HCT116 (cell line): ENCODE results near the gene NELL1. TPM values are rescaled to one million over a fixed set of nuclear protein-coding genes. Genes with fewer than 3 reads are reported as not detected.

Experiments
- ATAC-seq: fragments of 200-7000 bp; cut with Tn5 transposase; 2 replicates; pipeline ENCODE4 v1.9.1; 2020; ENCODE audit warnings: mild to moderate bottlenecking, moderate library complexity
- BruUV-seq: library from RNA; stranded (reverse); fragments of 400-500 nt; replicated peaks from 2 replicates; lab custom pipeline; 2021; lab: Mats Ljungman, UMichigan
- CTCF ChIA-PET: fragments of 300-600 bp; sonication (Branson Sonifier 250); formaldehyde crosslinking; loops from one replicate; lab custom pipeline; 2021; ENCODE audit warnings: antibody characterized with exemption; lab: Charles Lee
- POLR2A ChIA-PET: fragments of 300-600, 350-600 bp; sonication (Branson Sonifier 250); formaldehyde crosslinking; loops from one replicate; lab custom pipeline; 2021; ENCODE audit warnings: antibody characterized with exemption; lab: Charles Lee
- RAD21 ChIA-PET, 2 experiments: fragments of 300-600 bp; sonication (Branson Sonifier 250); formaldehyde crosslinking; loops; one replicate each; lab custom pipeline; 2023; ENCODE audit warnings: low total read pairs in 2 of 2; ENCODE audit not compliant: uncharacterized antibody in 2 of 2, unreplicated experiment in 2 of 2, low non-redundant PET in 1 of 2; lab: Charles Lee
- DNase-seq: peaks from one replicate; pipeline ENCODE4 v3.0.0-alpha.2; 2010; ENCODE audit warnings: low read depth, low spot score
- H2AFZ ChIP-seq: fragments of 200-600 bp; shearing (Covaris generic), sonication (generic); 2 replicates; pipeline ENCODE4 v1.6.1; 2017; ENCODE audit warnings: low read depth, mixed run types, mixed read lengths, antibody characterized with exemption, low read length; ENCODE audit not compliant: poor library complexity, severe bottlenecking
- H3K27ac ChIP-seq: 2 replicates; pipeline ENCODE4 v1.5.1; 2012; ENCODE audit warnings: low read depth, low read length
- H3K27me3 ChIP-seq: fragments of 200-600 bp; sonication (generic); 2 replicates; pipeline ENCODE4 v1.6.1; 2016; ENCODE audit warnings: mixed run types, low read length, mixed read lengths; ENCODE audit not compliant: insufficient read depth
- H3K36me3 ChIP-seq, 2 experiments: fragments of 200-500 bp in 1 of 2; fragments of 200-600 bp in 1 of 2; sonication (Bioruptor generic) in 1 of 2; sonication (generic) in 1 of 2; 2 replicates each; pipeline versions ENCODE4 v1.5.1 to v1.6.1; 2014 to 2016; ENCODE audit warnings: low read length in 2 of 2, inconsistent platforms in 1 of 2, mixed read lengths in 1 of 2, mixed run types in 1 of 2; ENCODE audit not compliant: insufficient read depth in 2 of 2, control insufficient read depth in 1 of 2
- H3K4me1 ChIP-seq, 2 experiments: fragments of 200-600 bp in 1 of 2; sonication (generic) in 1 of 2; 2 replicates each; pipeline versions ENCODE4 v1.5.1 to v1.6.1; 2012 to 2017; ENCODE audit warnings: low read length in 2 of 2, inconsistent platforms in 1 of 2, mild to moderate bottlenecking in 1 of 2, mixed read lengths in 1 of 2, mixed run types in 1 of 2, moderate library complexity in 1 of 2; ENCODE audit not compliant: insufficient read depth in 2 of 2, control insufficient read depth in 1 of 2
- H3K4me2 ChIP-seq: fragments of 200-600 bp; sonication (generic); 2 replicates; pipeline ENCODE4 v1.6.1; 2017; ENCODE audit warnings: mixed run types, low read length, mixed read lengths
- H3K4me3 ChIP-seq, 2 experiments: fragments of 200-600 bp in 1 of 2; sonication (generic) in 1 of 2; replicated peaks in 1 of 2; 2 replicates each; pipeline ENCODE4 v1.5.1; 2011 to 2016; ENCODE audit warnings: low read length in 2 of 2, control low read depth in 1 of 2, low read depth in 1 of 2, mild to moderate bottlenecking in 1 of 2, mixed read lengths in 1 of 2, mixed run types in 1 of 2
- H3K79me2 ChIP-seq: fragments of 200-600 bp; sonication (generic); 2 replicates; pipeline ENCODE4 v1.6.1; 2017; ENCODE audit warnings: mild to moderate bottlenecking, mixed run types, low read length, moderate library complexity, mixed read lengths; ENCODE audit not compliant: insufficient read depth
- H3K9ac ChIP-seq: fragments of 200-600 bp; sonication (generic); 2 replicates; pipeline ENCODE4 v1.6.1; 2016; ENCODE audit warnings: low read length, mixed read lengths
- H3K9me2 ChIP-seq: fragments of 200-600 bp; sonication (generic), shearing (Covaris generic); 2 replicates; pipeline ENCODE4 v1.6.1; 2017; ENCODE audit warnings: mixed run types, mild to moderate bottlenecking, moderate library complexity; ENCODE audit not compliant: insufficient read depth
- H3K9me3 ChIP-seq, 2 experiments: fragments of 200-500 bp in 1 of 2; fragments of 200-600 bp in 1 of 2; sonication (Bioruptor generic) in 1 of 2; sonication (generic) in 1 of 2; 2 replicates each; pipeline ENCODE4 v1.6.1; 2014 to 2017; ENCODE audit warnings: low read length in 2 of 2, mixed read lengths in 2 of 2, inconsistent platforms in 1 of 2, low read depth in 1 of 2, mild to moderate bottlenecking in 1 of 2, mixed run types in 1 of 2, moderate library complexity in 1 of 2; ENCODE audit not compliant: control insufficient read depth in 1 of 2, insufficient read depth in 1 of 2
- H4K20me1 ChIP-seq: fragments of 200-600 bp; sonication (generic), shearing (Covaris generic); 2 replicates; pipeline ENCODE4 v1.6.1; 2017; ENCODE audit warnings: mixed run types, mild to moderate bottlenecking, moderate library complexity; ENCODE audit not compliant: insufficient read depth
- ATF3 ChIP-seq: IDR thresholded peaks from 2 replicates; pipeline ENCODE4 v1.6.1; 2012
- CBX3 ChIP-seq: IDR thresholded peaks from 2 replicates; pipeline ENCODE4 v1.6.1; 2012; ENCODE audit warnings: low read depth
- FOSL1 ChIP-seq: IDR thresholded peaks from 2 replicates; pipeline ENCODE4 v1.6.1; 2012; ENCODE audit warnings: low read depth
- MAX ChIP-seq: IDR thresholded peaks from 2 replicates; pipeline ENCODE4 v1.6.1; 2012
- POLR2A ChIP-seq: IDR thresholded peaks from 2 replicates; pipeline ENCODE4 v1.7.0; 2011; ENCODE audit warnings: borderline replicate concordance; ENCODE audit not compliant: insufficient read depth, insufficient read length; ENCODE audit errors: extremely low read depth
- POLR2AphosphoS5 ChIP-seq: IDR thresholded peaks from 2 replicates; pipeline ENCODE4 v1.6.1; 2011; ENCODE audit warnings: mild to moderate bottlenecking, low read depth, low read length, moderate library complexity
- SIN3A ChIP-seq: IDR thresholded peaks from 2 replicates; pipeline ENCODE4 v1.6.1; 2012; ENCODE audit warnings: low read depth
- SP1 ChIP-seq: IDR thresholded peaks from 2 replicates; pipeline ENCODE4 v1.6.1; 2012; ENCODE audit warnings: low read depth
- SRF ChIP-seq: IDR thresholded peaks from 2 replicates; pipeline ENCODE4 v1.6.1; 2012; ENCODE audit warnings: low read depth
- TCF7L2 ChIP-seq: IDR thresholded peaks from 2 replicates; pipeline ENCODE4 v1.7.0; 2011; ENCODE audit warnings: borderline replicate concordance, inconsistent platforms; ENCODE audit not compliant: insufficient read depth, insufficient read length; ENCODE audit errors: extremely low read depth
- intact Hi-C: fragments of 100-400 bp; cut with micrococcal nuclease; formaldehyde crosslinking; loops from 2 replicates; pipeline ENCODE4 v1.10.0; 2022
- total RNA-seq: library from RNA; stranded (reverse); gene quantifications from one replicate; pipeline ENCODE4 v1.2.1, GENCODE V29; 2021; ENCODE audit not compliant: unreplicated experiment

Gene NELL1
- total RNA-seq, 1 experiment from 2014 or later = not detected

- Histone ChIP-seq H3K4me2 (no peak overlapping the region), H3K36me3 (no peaks in the 10 kb centered on the region), H3K4me1 (no peaks in the 10 kb centered on the region), H3K9ac (no peak overlapping the region), H3K4me3 (no peak overlapping the region), H3K9me3 (peaks cover 10 to 21% of the 10 kb centered on the region in 2 experiments; a peak in 2 of 4 replicates), H4K20me1 (no peaks in the 10 kb centered on the region), H3K27ac (no peak overlapping the region), H3K27me3 (no peaks in the 10 kb centered on the region), H3K79me2 (no peaks in the 10 kb centered on the region), H3K9me2 (no peaks in the 10 kb centered on the region), H2AFZ (no peak overlapping the region)
- DNase-seq (no peak), ATAC-seq (no peak)
- POLR2A ChIA-PET = no interaction called here
- CTCF ChIA-PET = no interaction called here
- intact Hi-C loops = no loop called here
- BruUV-seq = no TSS peak
- RAD21 ChIA-PET = no interaction called here
- TF ChIP-seq ATF3 (no peak), POLR2AphosphoS5 (no peak), SP1 (no peak), POLR2A (no peak), CBX3 (no peak), FOSL1 (no peak), SIN3A (no peak)
Measured at GRCh38 chr11:21553795-21554194, 884.4 kb downstream of the NELL1 start.

- no peak overlapping the region for H3K9ac ChIP-seq
- no peak overlapping the region for H2AFZ ChIP-seq
- RAD21 ChIA-PET = no interaction called here
- no peak overlapping the region for H3K4me3 ChIP-seq
- H3K4me1 ChIP-seq = no peaks in the 10 kb centered on the region
- H4K20me1 ChIP-seq = no peaks in the 10 kb centered on the region
- no peak overlapping the region for H3K27ac ChIP-seq
- intact Hi-C loops = no loop called here
- H3K9me2 ChIP-seq = no peaks in the 10 kb centered on the region
- POLR2A ChIA-PET = no interaction called here
- CTCF ChIA-PET = no interaction called here
- TF ChIP-seq POLR2A (no peak), ATF3 (no peak), TCF7L2 (no peak), MAX (no peak), SRF (no peak)
- H3K36me3 ChIP-seq = no peaks in the 10 kb centered on the region
- no peak overlapping the region for H3K4me2 ChIP-seq
- peaks cover 10 to 21% of the 10 kb centered on the region in 2 experiments; a peak in 2 of 4 replicates for H3K9me3 ChIP-seq
- H3K79me2 ChIP-seq = no peaks in the 10 kb centered on the region
- no peaks in the 10 kb centered on the region for H3K27me3 ChIP-seq
- BruUV-seq = no TSS peak
- no peak for ATAC-seq
- DNase-seq = no peak
Measured at GRCh38 chr11:21554284-21554683, 884.9 kb downstream of the NELL1 start.
